ENCODE measurements around the gene RPL28.

GRCh38 chr19:55405638-55406037 is 19.9 kb downstream of the RPL28 start:
- TF ChIP-seq GATA2 (IDR thresholded peaks at IDR 0.05; ENCODE audit: low read depth, low read length) (no peak), GATA3 (IDR thresholded peaks at IDR 0.05; ENCODE audit: low read depth, low read length) (no peak)
